ENCODE results near the gene DNPH1. TPM values are rescaled to one million over a fixed set of nuclear protein-coding genes. Genes with fewer than 3 reads are reported as not detected.

The DNPH1 gene
- polyA plus RNA-seq, 1 experiment: 63.9 TPM

DNA sequence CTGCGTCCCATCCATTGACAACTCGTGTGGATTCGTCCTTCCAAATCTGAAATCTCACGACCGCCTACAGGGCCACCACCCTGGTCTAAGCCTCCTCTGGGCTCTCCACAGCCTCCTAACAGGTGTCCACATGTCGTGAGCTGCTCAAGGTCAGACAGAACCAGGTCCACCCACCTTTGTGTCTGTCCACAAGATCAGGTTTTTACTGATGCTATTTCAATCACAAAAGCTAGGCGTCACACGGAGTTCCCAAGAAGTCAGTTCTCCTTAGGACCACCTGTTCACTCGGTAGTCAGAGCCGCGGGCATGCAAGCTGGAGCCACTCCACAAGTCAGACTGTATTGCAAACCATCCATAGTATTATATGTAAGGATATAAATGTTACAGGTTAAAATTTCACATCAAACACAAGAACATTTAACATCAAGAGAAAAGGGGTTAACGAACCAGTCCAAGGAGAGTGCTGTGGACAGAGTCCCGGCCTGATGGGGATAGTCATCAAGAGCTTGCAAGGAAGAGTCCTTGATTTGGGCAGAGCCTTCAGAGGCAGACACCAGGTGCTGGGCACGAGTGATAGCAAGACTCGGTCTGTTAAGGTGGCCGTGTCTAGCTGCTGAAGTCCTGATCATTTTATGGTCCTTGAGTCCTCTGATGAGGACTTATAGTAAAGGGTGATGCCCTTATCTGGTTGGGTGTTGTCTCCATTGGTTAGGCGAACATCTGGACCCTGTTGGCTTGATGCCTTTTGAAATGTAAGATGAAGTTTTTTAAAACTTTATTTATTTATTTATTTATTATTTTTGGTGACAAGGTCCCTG, 731 bp upstream of the DNPH1 start:
- H3K4me3 ChIP-seq (ENCODE audit: low read depth, low read length): peak overlapping the region; percentile 49; the same call in 1 of the 2 replicates
- H3K27me3 ChIP-seq (ENCODE audit: control insufficient read depth, insufficient read depth, low read length): peaks cover 4% of the 10 kb centered on the region; the same call in 1 of the 2 replicates
- POLR2A ChIA-PET: interaction anchor here (0.6 kb wide), 1 partner anchor 215 kb away, joined by 20 read pairs; no protein-coding TSS in a partner anchor
- CTCF ChIA-PET: interaction anchor here (0.6 to 2.6 kb wide), 24 partner anchors 8 to 286 kb away, joined by 3 to 27 read pairs (median 8); partner anchors contain the start of genes CUL9, KLHDC3, PPP2R5D and SRF
- DNase-seq (ENCODE audit: low read depth): no peak
- H3K36me3 ChIP-seq (ENCODE audit: control insufficient read depth, insufficient read depth, low read length): no peaks in the 10 kb centered on the region; the same call in 1 of the 2 replicates
- no peak for TF ChIP-seq CTCF (IDR thresholded peaks at IDR 0.05; ENCODE audit: insufficient read depth, low read depth, low read length)

DNA sequence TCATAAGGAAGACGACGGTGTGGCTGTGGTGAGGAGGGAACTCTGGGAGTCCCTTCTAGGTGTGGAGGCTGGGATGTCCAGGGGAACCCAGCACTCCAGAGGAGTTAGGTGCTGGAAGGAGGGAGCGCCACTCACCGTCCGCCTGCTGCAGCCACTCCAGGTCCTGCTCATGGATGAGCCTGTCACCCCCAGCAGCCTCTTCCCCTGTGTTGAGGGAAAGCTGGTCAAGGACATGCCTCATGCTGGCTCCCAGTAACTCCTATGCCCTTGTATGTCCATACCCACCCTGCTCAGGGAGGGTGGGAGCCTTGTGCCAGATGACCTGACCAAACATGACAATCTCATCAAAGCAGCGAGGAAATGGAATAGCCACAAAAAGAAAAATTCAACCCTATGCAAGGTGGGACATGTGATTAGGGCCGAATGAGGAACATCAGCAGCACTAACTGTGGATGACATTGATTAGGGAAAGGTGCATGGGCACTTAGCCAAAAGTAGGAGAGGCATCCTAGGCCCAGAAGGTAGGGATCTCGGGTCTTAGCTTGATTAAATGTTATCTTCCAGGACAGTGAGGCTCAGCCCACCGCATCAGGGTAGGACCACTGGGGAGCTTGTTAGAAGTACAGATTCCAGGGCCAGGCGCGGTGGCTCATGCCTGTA, 3.0 kb downstream of the DNPH1 start:
- TF ChIP-seq CTCF (IDR thresholded peaks at IDR 0.05; ENCODE audit: insufficient read depth, low read depth, low read length): no peak
- Histone ChIP-seq H3K4me3 (ENCODE audit: low read depth, low read length) (no peak overlapping the region), H3K36me3 (ENCODE audit: control insufficient read depth, insufficient read depth, low read length) (peaks cover 7% of the 10 kb centered on the region), H3K27me3 (ENCODE audit: control insufficient read depth, insufficient read depth, low read length) (no peaks in the 10 kb centered on the region)
- CTCF ChIA-PET: interaction anchor here (2.0 kb wide), 1 partner anchor 12 kb away, joined by 6 read pairs; no protein-coding TSS in a partner anchor
- POLR2A ChIA-PET: no interaction called here
- no peak for DNase-seq (ENCODE audit: low read depth)

GRCh38 chr6:43223175-43223574, 6.1 kb downstream of the DNPH1 start:
- H3K4me3 ChIP-seq (ENCODE audit: low read depth, low read length): no peak overlapping the region
- no peak for TF ChIP-seq CTCF (IDR thresholded peaks at IDR 0.05; ENCODE audit: insufficient read depth, low read depth, low read length)
- DNase-seq (ENCODE audit: low read depth): no peak
- H3K27me3 ChIP-seq (ENCODE audit: control insufficient read depth, insufficient read depth, low read length): no peaks in the 10 kb centered on the region
- POLR2A ChIA-PET: no interaction called here
- CTCF ChIA-PET: no interaction called here
- peaks cover 11% of the 10 kb centered on the region for H3K36me3 ChIP-seq (ENCODE audit: control insufficient read depth, insufficient read depth, low read length)

- Histone ChIP-seq H3K4me3 (ENCODE audit: low read depth, low read length) (no peak overlapping the region), H3K36me3 (ENCODE audit: control insufficient read depth, insufficient read depth, low read length) (peaks cover 11% of the 10 kb centered on the region), H3K27me3 (ENCODE audit: control insufficient read depth, insufficient read depth, low read length) (no peaks in the 10 kb centered on the region)
- POLR2A ChIA-PET: no interaction called here
- CTCF ChIA-PET: no interaction called here
- no peak for DNase-seq (ENCODE audit: low read depth)
- no peak for TF ChIP-seq CTCF (IDR thresholded peaks at IDR 0.05; ENCODE audit: insufficient read depth, low read depth, low read length)
Observed at GRCh38 chr6:43222418-43223059, 6.7 kb downstream of the DNPH1 start.

Measured in BJ (cell line).